Activated naive CD8-positive, alpha-beta T cell treated with anti-CD3 and anti-CD28 coated beads for 36 hours (primary cell): ENCODE results near the gene ALLC. TPM values are rescaled to one million over a fixed set of nuclear protein-coding genes. Genes with fewer than 3 reads are reported as not detected.

Source experiments
- DNase-seq: peaks from one replicate; pipeline ENCODE4 v3.0.0; 2021
- H3K27ac Mint-ChIP-seq: one replicate; pipeline ENCODE4 v1.8.0; 2022; ENCODE audit warnings: mild to moderate bottlenecking, moderate library complexity, mixed read lengths
- H3K27me3 Mint-ChIP-seq: one replicate; pipeline ENCODE4 v1.8.0; 2022; ENCODE audit warnings: mild to moderate bottlenecking, mixed read lengths
- H3K36me3 Mint-ChIP-seq: one replicate; pipeline ENCODE4 v1.8.0; 2021; ENCODE audit warnings: mild to moderate bottlenecking, mixed read lengths
- H3K4me1 Mint-ChIP-seq: one replicate; pipeline ENCODE4 v1.8.0; 2021; ENCODE audit warnings: mixed read lengths
- H3K4me3 Mint-ChIP-seq: one replicate; pipeline ENCODE4 v1.8.0; 2022; ENCODE audit warnings: mild to moderate bottlenecking, moderate library complexity, mixed read lengths
- H3K9me3 Mint-ChIP-seq: one replicate; pipeline ENCODE4 v1.8.0; 2022; ENCODE audit warnings: mixed read lengths
- total RNA-seq, 2 experiments: library from RNA; stranded (reverse); gene quantifications; one replicate each; pipeline ENCODE4 v1.2.3, GENCODE V29; 2021

The ALLC gene
- total RNA-seq, 2 experiments from 2014 or later: not detected

GRCh38 chr2:3667151-3667631 is 9.2 kb downstream of the ALLC start:
- H3K36me3 Mint-ChIP-seq: no peaks in the 10 kb centered on the region
- no peak for DNase-seq
- H3K27ac Mint-ChIP-seq: no peak overlapping the region

GRCh38 chr2:3669656-3670055 is 11.7 kb downstream of the ALLC start:
- Mint-ChIP-seq H3K4me3 (no peak overlapping the region), H3K27me3 (peaks cover 4% of the 10 kb centered on the region), H3K9me3 (no peaks in the 10 kb centered on the region), H3K4me1 (no peaks in the 10 kb centered on the region), H3K36me3 (no peaks in the 10 kb centered on the region), H3K27ac (no peak overlapping the region)
- DNase-seq: no peak

More at GRCh38 chr2:3667151-3667631, 9.2 kb downstream of the ALLC start:
- Mint-ChIP-seq H3K4me1 (no peaks in the 10 kb centered on the region), H3K27me3 (peaks cover 4% of the 10 kb centered on the region), H3K9me3 (no peaks in the 10 kb centered on the region), H3K4me3 (no peak overlapping the region)

GRCh38 chr2:3670376-3670775 is 12.4 kb downstream of the ALLC start:
- H3K27me3 Mint-ChIP-seq: peaks cover 4% of the 10 kb centered on the region
- H3K27ac Mint-ChIP-seq: no peak overlapping the region
- no peak overlapping the region for H3K4me3 Mint-ChIP-seq
- no peak for DNase-seq
- no peaks in the 10 kb centered on the region for H3K36me3 Mint-ChIP-seq
- H3K9me3 Mint-ChIP-seq: no peaks in the 10 kb centered on the region
- no peaks in the 10 kb centered on the region for H3K4me1 Mint-ChIP-seq

- Mint-ChIP-seq H3K36me3 (no peaks in the 10 kb centered on the region), H3K4me1 (no peaks in the 10 kb centered on the region), H3K27me3 (peaks cover 4% of the 10 kb centered on the region), H3K4me3 (no peak overlapping the region), H3K9me3 (no peaks in the 10 kb centered on the region), H3K27ac (no peak overlapping the region)
- no peak for DNase-seq
These were observed 12.9 kb downstream of the ALLC start for GRCh38 chr2:3670941-3671340.

- Mint-ChIP-seq H3K4me1 (no peaks in the 10 kb centered on the region), H3K27me3 (peaks cover 4% of the 10 kb centered on the region), H3K4me3 (no peak overlapping the region), H3K9me3 (no peaks in the 10 kb centered on the region), H3K27ac (no peak overlapping the region), H3K36me3 (no peaks in the 10 kb centered on the region)
- DNase-seq: no peak
These were observed 15.1 kb downstream of the ALLC start for GRCh38 chr2:3672861-3673678.

GRCh38 chr2:3674066-3674845 is 16.3 kb downstream of the ALLC start:
- Mint-ChIP-seq H3K27ac (no peak overlapping the region), H3K4me3 (no peak overlapping the region), H3K4me1 (no peaks in the 10 kb centered on the region), H3K36me3 (no peaks in the 10 kb centered on the region), H3K9me3 (no peaks in the 10 kb centered on the region), H3K27me3 (peaks cover 4% of the 10 kb centered on the region)
- DNase-seq: no peak

GRCh38 chr2:3675687-3676086 is 17.7 kb downstream of the ALLC start:
- no peaks in the 10 kb centered on the region for H3K36me3 Mint-ChIP-seq
- no peak overlapping the region for H3K27ac Mint-ChIP-seq
- H3K9me3 Mint-ChIP-seq: no peaks in the 10 kb centered on the region
- H3K4me3 Mint-ChIP-seq: no peak overlapping the region
- H3K4me1 Mint-ChIP-seq: no peaks in the 10 kb centered on the region
- H3K27me3 Mint-ChIP-seq: no peaks in the 10 kb centered on the region
- no peak for DNase-seq

- Mint-ChIP-seq H3K4me1 (no peaks in the 10 kb centered on the region), H3K27me3 (no peaks in the 10 kb centered on the region), H3K27ac (no peak overlapping the region), H3K9me3 (no peaks in the 10 kb centered on the region), H3K4me3 (no peak overlapping the region), H3K36me3 (no peaks in the 10 kb centered on the region)
- DNase-seq: no peak
These were observed 19.4 kb downstream of the ALLC start for GRCh38 chr2:3677436-3677835.

GRCh38 chr2:3678212-3678611 is 20.2 kb downstream of the ALLC start:
- H3K4me3 Mint-ChIP-seq: no peak overlapping the region
- no peaks in the 10 kb centered on the region for H3K4me1 Mint-ChIP-seq
- no peaks in the 10 kb centered on the region for H3K27me3 Mint-ChIP-seq

GRCh38 chr2:3679180-3679579 is 21.2 kb downstream of the ALLC start:
- no peaks in the 10 kb centered on the region for H3K36me3 Mint-ChIP-seq
- no peak overlapping the region for H3K27ac Mint-ChIP-seq
- H3K9me3 Mint-ChIP-seq: no peaks in the 10 kb centered on the region
- H3K4me1 Mint-ChIP-seq: no peaks in the 10 kb centered on the region
- H3K4me3 Mint-ChIP-seq: no peak overlapping the region
- DNase-seq: no peak
- no peaks in the 10 kb centered on the region for H3K27me3 Mint-ChIP-seq

More at GRCh38 chr2:3678212-3678611, 20.2 kb downstream of the ALLC start:
- no peaks in the 10 kb centered on the region for H3K36me3 Mint-ChIP-seq
- H3K9me3 Mint-ChIP-seq: no peaks in the 10 kb centered on the region
- no peak for DNase-seq
- H3K27ac Mint-ChIP-seq: no peak overlapping the region

GRCh38 chr2:3679616-3680393 is 21.8 kb downstream of the ALLC start:
- Mint-ChIP-seq H3K36me3 (no peaks in the 10 kb centered on the region), H3K9me3 (no peaks in the 10 kb centered on the region), H3K4me3 (no peak overlapping the region), H3K27ac (no peak overlapping the region), H3K4me1 (no peaks in the 10 kb centered on the region), H3K27me3 (no peaks in the 10 kb centered on the region)
- no peak for DNase-seq

- Mint-ChIP-seq H3K27ac (no peak overlapping the region), H3K36me3 (no peaks in the 10 kb centered on the region), H3K4me3 (no peak overlapping the region), H3K4me1 (no peaks in the 10 kb centered on the region), H3K27me3 (no peaks in the 10 kb centered on the region), H3K9me3 (no peaks in the 10 kb centered on the region)
- DNase-seq: no peak
These were observed 22.7 kb downstream of the ALLC start for GRCh38 chr2:3680548-3681345.

GRCh38 chr2:3681625-3682024 is 23.6 kb downstream of the ALLC start:
- H3K9me3 Mint-ChIP-seq: no peaks in the 10 kb centered on the region
- H3K27ac Mint-ChIP-seq: no peak overlapping the region
- no peaks in the 10 kb centered on the region for H3K4me1 Mint-ChIP-seq
- H3K36me3 Mint-ChIP-seq: no peaks in the 10 kb centered on the region
- H3K27me3 Mint-ChIP-seq: peaks cover 2% of the 10 kb centered on the region
- no peak overlapping the region for H3K4me3 Mint-ChIP-seq
- DNase-seq: no peak

GRCh38 chr2:3682811-3683210 is 24.8 kb downstream of the ALLC start:
- no peak overlapping the region for H3K27ac Mint-ChIP-seq
- DNase-seq: no peak
- H3K9me3 Mint-ChIP-seq: no peaks in the 10 kb centered on the region
- no peaks in the 10 kb centered on the region for H3K36me3 Mint-ChIP-seq
- H3K27me3 Mint-ChIP-seq: peaks cover 9% of the 10 kb centered on the region
- no peaks in the 10 kb centered on the region for H3K4me1 Mint-ChIP-seq
- H3K4me3 Mint-ChIP-seq: no peak overlapping the region
